NCI-H748 (cell line): Measurements from ENCODE around the gene ACOT11.

ENCODE experiments used
- DNase-seq: peaks from one replicate; lab custom pipeline; 2025; ENCODE audit not compliant: unreplicated experiment; lab: John Stamatoyannopoulos, UW

ACOT11 gene

GRCh38 chr1:54584575-54584974, 36.5 kb downstream of the ACOT11 start:
- no peak for DNase-seq

GRCh38 chr1:54585181-54586066, 37.4 kb downstream of the ACOT11 start:
- no peak for DNase-seq

DNA sequence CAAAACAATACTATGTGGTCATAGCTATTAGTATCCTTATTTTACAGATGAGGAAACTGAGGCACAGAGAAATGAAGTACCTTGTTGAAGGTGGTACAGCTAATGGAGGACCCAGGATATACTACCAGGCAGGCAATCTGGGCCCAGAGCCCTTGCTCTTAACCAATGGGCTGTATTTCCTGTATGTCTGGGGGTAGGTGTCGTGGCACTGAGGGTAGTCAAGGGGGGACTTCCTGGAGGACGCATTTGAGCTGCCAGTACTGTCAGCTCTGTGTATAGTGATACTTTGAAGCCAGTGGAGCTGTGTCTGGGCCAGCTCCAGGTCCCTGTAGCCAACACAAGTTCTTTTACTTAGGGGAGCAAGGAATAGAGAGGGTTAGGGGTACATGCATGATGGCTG, 40.3 kb downstream of the ACOT11 start:
- no peak for DNase-seq

DNA sequence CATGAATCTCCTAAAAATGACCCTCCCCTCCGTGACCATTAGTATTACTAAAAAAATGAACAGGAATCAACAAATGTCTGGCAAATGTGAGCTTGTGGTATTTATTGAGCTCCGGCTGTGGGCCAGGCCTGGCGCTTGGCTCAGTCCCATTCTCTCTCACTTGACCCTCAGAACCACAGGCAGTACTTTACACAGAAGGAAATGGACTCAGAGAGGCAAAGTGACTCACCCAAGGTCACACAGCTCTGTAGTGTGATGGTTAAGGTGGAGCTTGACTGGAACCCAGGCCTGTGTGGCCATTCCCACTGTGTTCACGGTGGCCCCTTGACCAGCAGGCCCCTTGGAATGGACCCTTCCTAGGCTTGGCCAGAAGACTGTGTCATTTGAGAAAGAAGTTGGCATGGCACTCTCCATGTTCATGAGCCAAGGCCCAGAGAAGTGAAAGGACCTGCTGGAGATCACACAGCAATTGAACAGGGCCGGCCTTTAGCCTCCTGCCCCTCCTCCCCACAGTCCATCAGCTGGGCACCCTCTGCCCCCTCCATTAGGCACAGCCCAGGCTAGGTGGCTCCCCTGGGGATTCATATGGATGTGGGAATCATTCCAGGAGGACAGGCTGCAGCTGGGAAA, 43.2 kb downstream of the ACOT11 start:
- no peak for DNase-seq

- no peak for DNase-seq
Measured at GRCh38 chr1:54593571-54594160, 45.6 kb downstream of the ACOT11 start.

DNA sequence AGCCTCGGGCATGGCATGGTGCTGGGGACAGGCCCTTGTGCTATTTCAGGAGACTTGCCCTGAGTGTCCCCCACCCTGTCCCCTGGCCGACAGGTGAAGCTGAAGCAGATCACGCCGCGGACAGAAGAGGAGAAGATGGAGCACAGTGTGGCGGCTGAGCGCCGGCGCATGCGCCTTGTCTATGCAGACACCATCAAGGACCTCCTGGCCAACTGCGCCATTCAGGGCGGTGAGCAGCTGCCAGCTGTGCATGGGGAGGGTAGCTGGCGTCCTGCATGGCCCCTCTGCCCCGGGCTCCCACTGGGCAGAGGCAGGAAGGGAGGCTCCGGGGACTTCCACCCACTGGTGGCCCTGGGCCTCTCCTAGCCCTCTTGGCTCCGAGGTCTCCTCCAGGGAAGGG, 46.4 kb downstream of the ACOT11 start:
- no peak for DNase-seq

- DNase-seq = no peak
Measured at GRCh38 chr1:54595956-54596498, 48.0 kb downstream of the ACOT11 start.

DNA sequence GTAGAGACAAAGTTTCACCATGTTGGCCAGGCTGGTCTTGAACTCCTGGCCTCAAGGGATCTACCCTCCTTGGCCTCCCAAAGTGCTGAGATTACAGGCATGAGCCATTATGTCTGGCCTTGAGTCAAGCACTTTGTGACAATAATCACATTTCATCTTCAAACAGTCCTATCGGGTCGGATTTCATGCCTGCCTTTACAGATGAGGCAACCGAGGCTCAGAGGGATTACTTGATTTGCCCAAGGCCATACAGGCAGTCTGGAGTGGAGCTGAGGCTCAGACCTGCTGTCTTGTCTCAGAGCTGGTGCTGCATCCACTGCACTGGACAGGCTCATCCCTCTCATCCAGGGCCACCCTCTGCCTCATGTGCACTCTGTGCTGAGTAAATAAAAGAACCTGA, 48.7 kb downstream of the ACOT11 start:
- DNase-seq = no peak

DNA sequence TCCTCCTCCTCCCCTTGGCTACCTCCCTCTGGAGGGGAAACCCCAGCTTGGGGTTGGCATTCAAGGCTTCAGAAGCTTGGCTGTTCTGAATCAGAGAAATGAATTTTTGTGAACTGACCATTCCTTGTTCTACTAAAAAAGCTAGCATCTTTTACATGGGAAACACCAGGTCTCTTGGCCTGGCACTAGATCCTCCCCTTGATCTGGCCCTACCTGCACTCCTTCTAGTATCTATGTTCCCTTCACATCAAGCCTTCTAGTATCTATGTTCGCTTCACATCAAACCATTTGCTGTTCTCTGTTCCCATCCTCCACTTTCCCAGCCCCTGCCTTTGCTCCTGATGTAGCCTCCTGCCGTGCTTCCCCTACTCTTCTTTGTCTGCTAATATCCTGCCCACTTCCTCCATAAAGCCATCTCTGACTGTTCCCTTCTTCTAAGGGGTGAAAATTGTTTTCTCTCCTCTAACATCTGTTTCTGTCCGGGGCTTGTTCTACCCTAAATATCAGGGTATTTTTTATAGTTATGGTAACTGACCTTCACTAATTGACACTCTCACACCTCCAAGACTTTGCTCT, 49.5 kb downstream of the ACOT11 start:
- no peak for DNase-seq

- no peak for DNase-seq
Measured at GRCh38 chr1:54599211-54599823, 51.3 kb downstream of the ACOT11 start.

DNA sequence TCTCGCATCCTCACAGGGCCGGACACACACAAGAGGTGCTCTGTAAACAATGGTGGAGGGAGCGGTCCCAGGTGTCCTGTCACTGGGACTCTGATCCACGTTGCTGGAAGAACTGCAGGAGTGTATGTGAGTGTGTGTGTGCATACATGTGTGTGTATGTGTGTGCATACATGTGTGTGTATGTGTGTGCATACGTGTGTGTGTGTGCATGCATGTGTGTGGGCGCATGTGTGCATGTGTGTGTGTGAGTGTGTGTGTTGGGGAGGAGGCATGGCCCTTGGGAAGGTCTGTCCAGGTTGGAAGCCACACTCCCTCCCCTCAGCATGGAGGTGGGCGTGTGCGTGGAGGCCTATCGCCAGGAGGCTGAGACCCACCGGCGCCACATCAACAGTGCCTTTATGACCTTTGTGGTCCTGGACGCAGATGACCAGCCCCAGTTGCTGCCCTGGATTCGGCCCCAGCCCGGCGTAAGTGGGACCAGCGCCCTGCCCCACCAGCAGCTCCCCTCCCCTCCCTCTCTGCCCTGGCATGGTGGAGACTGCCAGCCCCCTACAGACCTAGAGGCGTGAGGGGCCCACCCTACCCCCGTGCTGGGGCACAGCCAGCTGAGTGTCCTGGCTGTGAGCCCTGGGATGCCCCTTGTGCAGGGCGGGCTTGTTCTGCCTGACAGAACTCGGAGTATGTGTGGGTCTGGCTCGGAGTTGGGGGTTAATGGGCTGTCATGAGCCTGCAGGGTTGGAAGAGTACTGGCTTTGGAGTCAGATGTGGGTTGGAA, 53.1 kb downstream of the ACOT11 start:
- DNase-seq = no peak

- DNase-seq = no peak
Measured at GRCh38 chr1:54601730-54602129, 53.7 kb downstream of the ACOT11 start.

- no peak for DNase-seq
Measured at GRCh38 chr1:54602554-54602953, 54.5 kb downstream of the ACOT11 start.

DNA sequence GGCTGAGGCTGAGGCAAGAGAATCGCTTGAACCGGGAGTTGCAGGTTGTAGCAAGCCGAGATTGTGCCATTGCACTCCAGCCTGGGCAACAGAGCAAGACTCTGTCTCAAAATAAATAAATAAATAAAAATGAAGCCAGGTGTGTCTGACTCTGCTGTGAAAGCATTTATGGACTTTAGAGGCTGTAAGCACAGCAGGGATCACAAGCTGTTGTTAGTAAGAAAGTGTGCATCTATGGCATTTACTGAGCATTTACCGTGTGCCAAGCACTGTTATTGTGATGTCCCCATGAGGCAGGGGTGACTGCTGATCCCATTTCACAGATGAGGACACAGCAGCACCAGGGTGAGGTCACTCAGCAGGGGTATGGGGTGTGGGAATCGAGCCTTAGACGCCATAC, 55.2 kb downstream of the ACOT11 start:
- no peak for DNase-seq

- no peak for DNase-seq
Measured at GRCh38 chr1:54604051-54604450, 56.0 kb downstream of the ACOT11 start.

- DNase-seq = peak; percentile 19
Measured at GRCh38 chr1:54604572-54605370, 56.7 kb downstream of the ACOT11 start.

DNA sequence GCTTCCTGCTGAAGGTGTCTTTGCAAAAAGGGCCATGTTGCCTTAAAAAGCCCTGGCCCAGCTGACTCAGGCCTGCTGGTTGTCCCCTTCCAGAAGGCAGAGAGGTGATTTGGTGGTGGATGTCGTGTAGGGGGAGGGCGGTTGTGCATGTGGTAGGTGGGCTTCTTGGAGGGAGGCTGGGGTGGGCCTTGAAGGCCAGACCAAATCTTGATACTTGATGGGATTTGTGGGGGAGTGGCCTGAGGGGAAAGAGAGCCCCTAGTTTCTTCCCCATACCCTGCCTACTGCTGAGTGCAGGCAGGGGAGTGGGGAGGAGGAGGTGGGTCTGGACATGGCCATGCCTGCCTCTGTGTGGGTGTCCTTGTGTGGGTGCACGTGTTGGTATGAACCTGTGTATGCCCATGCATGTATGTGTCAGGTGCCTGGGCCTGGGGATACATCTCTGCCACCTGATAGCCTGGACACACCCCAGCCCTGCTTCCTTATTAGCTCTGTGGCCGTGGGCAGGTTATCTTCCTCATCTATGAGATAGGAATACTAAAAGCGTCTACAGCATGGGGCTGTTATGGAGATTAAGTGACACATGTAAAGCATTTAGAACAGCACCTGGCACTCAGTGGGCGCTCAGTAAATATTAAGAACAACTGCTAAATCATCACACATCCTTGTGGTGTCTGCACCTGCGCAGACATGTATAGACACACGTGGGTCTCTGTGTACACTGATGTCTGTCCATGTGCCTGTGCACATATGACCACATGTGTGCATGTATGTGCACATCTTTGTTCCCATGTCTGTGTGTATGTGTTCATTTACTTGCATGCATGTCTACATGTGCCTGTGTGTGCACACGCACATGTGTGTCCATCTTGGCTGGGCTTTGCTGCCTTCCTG, 58.3 kb downstream of the ACOT11 start:
- DNase-seq = peak; percentile 76

GRCh38 chr1:54606990-54607325, 58.9 kb downstream of the ACOT11 start:
- no peak for DNase-seq
